ENCODE measurements around the gene ATG16L2. TPM values are rescaled to one million over a fixed set of nuclear protein-coding genes. Genes with fewer than 3 reads are reported as not detected.
A peak's percentile ranks its signal among the peaks of the same experiment; 100 is the strongest.

Gene ATG16L2
- total and polyA plus RNA-seq, 4 donors, result 4.7 to 17.8 (median 7.4) TPM

GRCh38 chr11:72776117-72776843 lies 37.9 kb upstream of the ATG16L2 start:
- no peaks in the 10 kb centered on the region for H3K9me3 ChIP-seq (ENCODE audit: control insufficient read depth in 4 of 4, low read length in 3 of 4)
- TF ChIP-seq ZBTB33 (IDR thresholded peaks at IDR 0.05), result no peak
- H3K27ac ChIP-seq (ENCODE audit: low read depth in 1 of 2, low read length in 2 of 2), result peak overlapping the region; percentile 57 to 84
- DNase-seq (ENCODE audit: low spot score), result no peak
- no peaks in the 10 kb centered on the region for H3K36me3 ChIP-seq (ENCODE audit: control insufficient read depth in 4 of 4, insufficient read depth in 3 of 4, low read depth in 1 of 4, low read length in 3 of 4)
- H3K9ac ChIP-seq (ENCODE audit: low read depth in 1 of 2, low read length in 2 of 2), result peak overlapping the region in 1 of 2 donors; percentile 26
- H3K4me3 ChIP-seq (ENCODE audit: low read depth in 1 of 3, low read length in 3 of 3), result no peak overlapping the region
- H3K4me1 ChIP-seq (ENCODE audit: control insufficient read depth in 4 of 4, insufficient read depth in 4 of 4, low read length in 3 of 4), result peaks cover 12 to 98% (median 80%) of the 10 kb centered on the region in 4 donors
- H3K27me3 ChIP-seq (ENCODE audit: control insufficient read depth in 4 of 4, insufficient read depth in 4 of 4, low read length in 3 of 4), result no peaks in the 10 kb centered on the region
- WGBS, result 60% methylated on average over 9 of the region's 9 CpGs

- no peak for DNase-seq (ENCODE audit: low spot score)
- WGBS, result 33% methylated on average over 7 of the region's 7 CpGs
- Histone ChIP-seq H3K4me3 (ENCODE audit: low read depth in 1 of 3, low read length in 3 of 3) (peak overlapping the region in 1 of 3 donors; percentile 34), H3K36me3 (ENCODE audit: control insufficient read depth in 4 of 4, insufficient read depth in 3 of 4, low read depth in 1 of 4, low read length in 3 of 4) (no peaks in the 10 kb centered on the region), H3K4me1 (ENCODE audit: control insufficient read depth in 4 of 4, insufficient read depth in 4 of 4, low read length in 3 of 4) (peaks cover 12 to 93% (median 78%) of the 10 kb centered on the region in 4 donors), H3K9ac (ENCODE audit: low read depth in 1 of 2, low read length in 2 of 2) (peak overlapping the region in 1 of 2 donors; percentile 20), H3K9me3 (ENCODE audit: control insufficient read depth in 4 of 4, low read length in 3 of 4) (no peaks in the 10 kb centered on the region), H3K27ac (ENCODE audit: low read depth in 1 of 2, low read length in 2 of 2) (peak overlapping the region; percentile 57 to 84), H3K27me3 (ENCODE audit: control insufficient read depth in 4 of 4, insufficient read depth in 4 of 4, low read length in 3 of 4) (no peaks in the 10 kb centered on the region)
- TF ChIP-seq NR2F2 (IDR thresholded peaks at IDR 0.05) (no peak), FOXA1 (IDR thresholded peaks at IDR 0.05) (peak; percentile 22), CTCF (IDR thresholded peaks at IDR 0.05; ENCODE audit: low read depth, low read length, missing input control) (no peak), GABPA (IDR thresholded peaks at IDR 0.05 in 1 of 2, conservative IDR thresholded peaks at IDR 0.05 in 1 of 2) (peak in 1 of 2 donors; percentile 64), RXRA (IDR thresholded peaks at IDR 0.05) (peak; percentile 35 to 60), HNF4A (conservative IDR thresholded peaks at IDR 0.05) (peak in 1 of 2 donors; percentile 31)
Measured at GRCh38 chr11:72776844-72777754, 37.1 kb upstream of the ATG16L2 start.

- Histone ChIP-seq H3K9ac (ENCODE audit: low read depth in 1 of 2, low read length in 2 of 2) (no peak overlapping the region), H3K27ac (ENCODE audit: low read depth in 1 of 2, low read length in 2 of 2) (peak overlapping the region; percentile 86 to 92), H3K36me3 (ENCODE audit: control insufficient read depth in 4 of 4, insufficient read depth in 3 of 4, low read depth in 1 of 4, low read length in 3 of 4) (no peaks in the 10 kb centered on the region), H3K4me1 (ENCODE audit: control insufficient read depth in 4 of 4, insufficient read depth in 4 of 4, low read length in 3 of 4) (peaks cover 13 to 93% (median 81%) of the 10 kb centered on the region in 4 donors), H3K9me3 (ENCODE audit: control insufficient read depth in 4 of 4, low read length in 3 of 4) (no peaks in the 10 kb centered on the region), H3K27me3 (ENCODE audit: control insufficient read depth in 4 of 4, insufficient read depth in 4 of 4, low read length in 3 of 4) (no peaks in the 10 kb centered on the region), H3K4me3 (ENCODE audit: low read depth in 1 of 3, low read length in 3 of 3) (no peak overlapping the region)
- 27% methylated on average over 5 of the region's 5 CpGs for WGBS
- DNase-seq (ENCODE audit: low spot score), result no peak
- TF ChIP-seq FOXA1 (IDR thresholded peaks at IDR 0.05) (no peak), GABPA (IDR thresholded peaks at IDR 0.05 in 1 of 2, conservative IDR thresholded peaks at IDR 0.05 in 1 of 2) (peak in 1 of 2 donors; percentile 52), ZBTB33 (IDR thresholded peaks at IDR 0.05) (peak; percentile 90), RAD21 (IDR thresholded peaks at IDR 0.05) (no peak), MAX (IDR thresholded peaks at IDR 0.05) (peak; percentile 91), ATF3 (IDR thresholded peaks at IDR 0.05) (peak; percentile 86), HNF4A (conservative IDR thresholded peaks at IDR 0.05) (peak; percentile 80 to 86), FOXA2 (IDR thresholded peaks at IDR 0.05) (peak; percentile 70), JUND (IDR thresholded peaks at IDR 0.05) (peak; percentile 83 to 86), NR2F2 (IDR thresholded peaks at IDR 0.05) (peak; percentile 94), SP1 (IDR thresholded peaks at IDR 0.05) (peak; percentile 95), RXRA (IDR thresholded peaks at IDR 0.05) (peak; percentile 92 to 95)
Measured at GRCh38 chr11:72777755-72778278, 36.4 kb upstream of the ATG16L2 start.

Data from liver (tissue), 9 donors.